Stimulated activated naive B cell treated with anti-CD40 and anti-IgM and Interleukin-4, amounts not matched to agents 10 μg/mL and 1 μg/mL and 100 μg/mL, for 72 hours (primary cell): ENCODE data around the gene ADAM12.

Source experiments
- ATAC-seq, 2 donors: fragments of 150-1000 bp; cut with Tn5 transposase; replicated peaks; 2 replicates each; pipeline ENCODE4 v1.10.0; 2021; ENCODE audit warnings: moderate library complexity in 1 of 2
- DNase-seq: peaks from one replicate; pipeline ENCODE4 v3.0.0; 2021
- H3K27ac Mint-ChIP-seq: one replicate; pipeline ENCODE4 v1.8.0; 2022; ENCODE audit warnings: mild to moderate bottlenecking, mixed read lengths
- H3K27me3 Mint-ChIP-seq, 2 donors: one replicate each; pipeline ENCODE4 v1.8.0; 2022; ENCODE audit warnings: mixed read lengths in 2 of 2
- H3K36me3 Mint-ChIP-seq, 2 donors: one replicate each; pipeline ENCODE4 v1.8.0; 2022; ENCODE audit warnings: mixed read lengths in 2 of 2, mild to moderate bottlenecking in 1 of 2
- H3K4me1 Mint-ChIP-seq, 2 donors: one replicate each; pipeline ENCODE4 v1.8.0; 2022; ENCODE audit warnings: mixed read lengths in 2 of 2, mild to moderate bottlenecking in 1 of 2
- H3K4me3 Mint-ChIP-seq, 2 donors: one replicate each; pipeline ENCODE4 v1.8.0; 2022; ENCODE audit warnings: mild to moderate bottlenecking in 2 of 2, mixed read lengths in 2 of 2, moderate library complexity in 1 of 2
- H3K9me3 Mint-ChIP-seq, 2 donors: one replicate each; pipeline ENCODE4 v1.8.0; 2022; ENCODE audit warnings: mixed read lengths in 2 of 2, mild to moderate bottlenecking in 1 of 2

The ADAM12 gene

DNA sequence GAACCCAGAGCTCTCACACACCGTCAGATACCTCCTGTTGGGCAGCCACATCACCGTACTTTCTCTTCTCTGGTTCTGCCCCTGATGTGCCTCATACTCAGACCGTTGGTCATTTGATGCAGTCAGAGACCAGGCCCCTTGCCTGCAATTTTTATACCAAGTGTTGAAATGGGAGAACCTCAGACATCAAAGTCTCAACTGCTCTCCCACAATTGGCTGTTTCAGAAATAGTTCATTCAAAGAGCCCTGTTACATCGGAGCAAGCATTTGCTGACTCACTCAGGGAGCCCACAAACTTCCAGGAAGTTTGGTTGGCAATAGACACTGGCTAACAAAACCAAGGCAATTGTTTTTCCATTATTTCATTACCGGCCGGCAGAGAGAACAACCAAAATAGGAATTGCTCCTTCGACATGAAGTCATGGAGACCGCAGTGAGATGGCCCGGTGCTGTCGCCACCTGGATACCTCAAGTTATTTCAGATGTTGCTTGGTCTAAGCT lies 33.5 kb upstream of the ADAM12 start:
- Mint-ChIP-seq H3K27ac (no peak overlapping the region), H3K27me3 (peaks cover 0 to 10% of the 10 kb centered on the region in 2 donors), H3K4me1 (no peaks in the 10 kb centered on the region), H3K4me3 (no peak overlapping the region), H3K9me3 (peaks cover 19 to 24% of the 10 kb centered on the region in 2 donors), H3K36me3 (no peaks in the 10 kb centered on the region)
- ATAC-seq = no peak
- DNase-seq = no peak

DNA sequence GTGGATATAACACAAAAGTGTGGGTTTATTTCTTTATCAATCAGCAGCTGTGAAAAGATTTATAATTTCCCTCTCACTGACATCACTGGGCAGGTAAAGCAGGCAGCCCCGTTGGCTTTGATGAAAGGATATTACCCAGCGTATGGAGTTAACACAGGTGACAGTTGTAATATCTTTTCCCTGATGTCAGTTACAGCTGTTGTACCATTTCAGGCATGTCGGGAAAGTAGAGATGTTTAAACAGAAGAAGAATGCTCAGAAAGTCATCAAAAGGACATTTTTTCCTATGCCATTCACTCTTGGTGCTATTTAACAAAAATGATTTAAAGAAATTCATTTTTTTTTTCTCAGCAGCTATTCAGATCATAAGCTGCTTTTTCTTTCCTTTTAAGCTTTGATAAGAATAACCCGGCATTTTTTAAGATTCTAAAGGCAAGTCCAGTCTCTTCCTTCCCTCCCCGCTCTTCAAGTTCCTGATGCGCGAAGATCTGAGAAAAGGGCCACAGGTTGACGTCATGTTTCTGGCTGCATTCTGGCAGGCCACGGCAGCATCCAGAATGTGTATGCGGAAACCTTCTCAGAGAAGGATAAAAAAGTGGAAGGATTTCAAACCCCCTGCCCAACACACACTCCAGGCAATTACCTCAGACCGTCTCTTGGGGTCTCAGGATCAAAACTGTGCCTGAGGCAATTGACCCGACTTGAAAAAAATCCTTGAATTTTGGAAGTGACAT lies 32.5 kb upstream of the ADAM12 start:
- H3K4me1 Mint-ChIP-seq = no peaks in the 10 kb centered on the region
- peaks cover 0 to 10% of the 10 kb centered on the region in 2 donors for H3K27me3 Mint-ChIP-seq
- no peak for DNase-seq
- no peak overlapping the region for H3K4me3 Mint-ChIP-seq
- H3K9me3 Mint-ChIP-seq = peaks cover 22 to 24% of the 10 kb centered on the region in 2 donors
- no peak for ATAC-seq
- no peak overlapping the region for H3K27ac Mint-ChIP-seq
- H3K36me3 Mint-ChIP-seq = no peaks in the 10 kb centered on the region

DNA sequence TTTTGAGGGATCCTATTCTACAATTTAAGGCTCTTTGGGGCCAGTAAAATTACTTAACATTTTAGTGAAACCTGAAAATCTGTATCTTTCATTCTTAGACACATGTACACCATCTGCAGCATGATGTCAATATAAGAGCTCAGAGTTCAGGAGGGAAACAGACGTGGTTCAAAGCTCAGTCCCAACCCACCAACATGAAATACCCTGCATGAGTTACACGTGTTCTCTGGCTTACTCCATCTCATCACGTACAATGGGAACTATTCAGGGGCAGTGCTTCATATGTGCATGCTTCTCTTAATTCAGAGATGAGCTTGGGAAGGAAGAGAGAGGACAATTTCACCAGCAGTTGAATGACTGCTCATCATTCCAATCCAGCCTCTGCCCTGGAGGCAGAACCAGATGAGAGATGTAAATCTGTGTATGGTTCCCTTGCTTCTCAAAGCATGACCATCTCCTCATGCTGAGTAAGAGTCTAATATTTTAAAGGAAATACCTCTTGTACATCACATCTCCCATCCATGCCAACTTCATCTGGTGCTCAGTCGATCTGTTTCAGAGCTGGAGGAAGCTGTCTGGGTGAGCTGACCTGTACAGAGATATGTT lies 29.0 kb upstream of the ADAM12 start:
- Mint-ChIP-seq H3K36me3 (no peaks in the 10 kb centered on the region), H3K4me3 (no peak overlapping the region), H3K27me3 (peaks cover 0 to 10% of the 10 kb centered on the region in 2 donors), H3K4me1 (no peaks in the 10 kb centered on the region), H3K27ac (no peak overlapping the region), H3K9me3 (peaks cover 8 to 13% of the 10 kb centered on the region in 2 donors)
- no peak for ATAC-seq
- DNase-seq = no peak

DNA sequence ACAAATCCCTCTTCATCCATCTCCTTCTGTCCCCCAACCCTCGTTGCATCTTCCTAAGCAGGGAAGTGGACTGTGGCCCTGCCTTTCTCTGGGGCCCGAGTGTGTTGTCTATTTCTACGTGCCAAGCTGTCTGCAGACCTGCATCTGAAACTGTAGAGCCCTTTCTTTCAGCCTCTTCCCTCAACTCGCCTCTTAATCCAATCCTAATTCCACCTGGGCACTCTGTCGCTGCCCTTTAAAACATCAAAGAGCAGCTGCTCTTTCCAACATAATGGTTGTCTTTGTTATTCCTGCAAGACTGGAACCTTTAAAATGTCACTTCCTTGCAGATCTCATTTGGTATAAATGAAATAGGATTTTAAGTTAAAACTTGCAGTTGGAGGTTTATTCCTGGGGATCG lies 21.5 kb upstream of the ADAM12 start:
- Mint-ChIP-seq H3K27ac (no peak overlapping the region), H3K4me3 (no peak overlapping the region), H3K4me1 (peaks cover 0 to 11% of the 10 kb centered on the region in 2 donors), H3K36me3 (no peaks in the 10 kb centered on the region), H3K9me3 (no peaks in the 10 kb centered on the region), H3K27me3 (peaks cover 0 to 12% of the 10 kb centered on the region in 2 donors)
- DNase-seq (no peak), ATAC-seq (no peak)

DNA sequence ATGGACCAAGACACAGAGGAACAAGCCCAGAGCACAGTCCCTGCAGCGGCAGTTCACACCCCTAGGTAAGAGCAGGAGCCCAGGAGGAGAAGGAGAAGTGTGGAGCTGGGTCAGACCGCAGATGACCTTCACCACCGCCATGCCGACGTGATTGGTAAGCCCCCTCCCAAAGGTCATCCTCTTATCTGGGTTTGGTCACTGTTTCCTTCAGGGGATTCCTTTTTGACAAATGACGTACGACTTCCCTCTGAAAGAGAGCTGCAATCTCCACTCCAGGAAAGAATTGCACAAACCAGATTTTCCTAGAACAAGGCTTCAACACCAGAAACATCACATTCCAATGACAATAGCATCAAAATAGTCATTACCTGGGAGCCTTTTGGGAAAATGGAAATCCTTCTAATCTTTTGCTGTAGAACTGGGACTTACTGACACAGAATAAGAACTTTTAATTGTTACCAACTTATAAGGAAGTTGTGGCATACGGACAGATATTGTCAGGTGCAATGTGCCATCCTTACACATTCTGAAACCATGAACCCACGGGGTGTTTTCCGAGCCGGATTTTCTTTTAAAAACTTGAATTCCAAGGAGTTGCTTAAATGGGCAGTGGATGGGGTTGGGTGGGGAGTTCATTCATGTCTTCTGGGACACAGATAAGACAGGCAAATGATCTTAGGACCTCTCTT lies 20.8 kb upstream of the ADAM12 start:
- H3K4me3 Mint-ChIP-seq = peak overlapping the region in 1 of 2 donors; percentile 35
- H3K27me3 Mint-ChIP-seq = peaks cover 0 to 12% of the 10 kb centered on the region in 2 donors
- peaks cover 0 to 11% of the 10 kb centered on the region in 2 donors for H3K4me1 Mint-ChIP-seq
- no peaks in the 10 kb centered on the region for H3K9me3 Mint-ChIP-seq
- peak; percentile 91 to 92 for ATAC-seq
- H3K36me3 Mint-ChIP-seq = no peaks in the 10 kb centered on the region
- H3K27ac Mint-ChIP-seq = no peak overlapping the region
- peak; percentile 28 for DNase-seq

DNA sequence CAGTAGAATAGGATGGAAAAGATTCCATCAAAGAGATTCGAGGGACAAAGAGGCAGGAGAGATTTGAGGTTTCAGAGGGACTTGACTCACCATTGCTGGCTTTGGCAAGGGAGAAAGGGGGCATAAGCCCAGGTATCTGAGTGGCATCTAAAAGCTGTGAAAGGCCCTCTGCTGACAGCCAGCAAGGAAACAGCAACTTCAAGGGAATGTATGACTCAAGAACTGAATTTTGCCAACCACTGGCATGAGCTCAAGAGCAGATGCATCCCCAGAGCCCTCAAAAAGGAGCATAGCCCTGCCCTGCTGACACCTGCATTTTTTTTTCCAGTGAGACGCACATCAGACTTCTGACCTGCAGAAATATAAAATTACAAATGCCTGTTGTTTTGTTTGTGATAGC lies 19.6 kb upstream of the ADAM12 start:
- H3K9me3 Mint-ChIP-seq = no peaks in the 10 kb centered on the region
- DNase-seq (no peak), ATAC-seq (no peak)
- no peaks in the 10 kb centered on the region for H3K36me3 Mint-ChIP-seq
- peaks cover 0 to 12% of the 10 kb centered on the region in 2 donors for H3K27me3 Mint-ChIP-seq
- peaks cover 0 to 11% of the 10 kb centered on the region in 2 donors for H3K4me1 Mint-ChIP-seq
- no peak overlapping the region for H3K4me3 Mint-ChIP-seq
- H3K27ac Mint-ChIP-seq = no peak overlapping the region

DNA sequence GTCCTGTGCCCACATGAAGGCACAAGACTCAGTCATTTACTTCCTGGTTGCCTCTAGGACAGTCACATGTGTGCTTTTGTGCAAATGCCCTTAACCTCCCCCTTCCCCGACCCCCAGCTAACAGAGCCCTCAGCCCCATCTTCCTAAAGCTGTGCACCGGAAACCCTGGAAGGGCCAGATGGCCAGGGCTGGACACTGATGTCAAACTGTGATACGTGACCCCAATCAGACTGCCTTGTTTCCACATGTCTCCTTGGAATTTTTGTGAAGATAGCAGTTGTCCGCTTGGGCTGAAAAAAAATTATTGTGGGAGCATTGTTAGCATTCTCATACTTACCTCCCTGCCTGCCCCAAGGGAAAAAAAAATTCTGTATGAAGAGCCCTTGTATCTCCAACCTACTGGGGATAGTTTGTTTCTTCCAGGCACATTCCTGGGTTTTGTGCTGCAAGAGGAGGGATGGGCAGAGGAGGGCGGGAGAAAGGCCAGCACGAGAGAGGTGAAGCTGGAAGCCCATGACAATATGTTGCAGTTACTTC lies 17.0 kb upstream of the ADAM12 start:
- peaks cover 7 to 17% of the 10 kb centered on the region in 2 donors for H3K27me3 Mint-ChIP-seq

DNA sequence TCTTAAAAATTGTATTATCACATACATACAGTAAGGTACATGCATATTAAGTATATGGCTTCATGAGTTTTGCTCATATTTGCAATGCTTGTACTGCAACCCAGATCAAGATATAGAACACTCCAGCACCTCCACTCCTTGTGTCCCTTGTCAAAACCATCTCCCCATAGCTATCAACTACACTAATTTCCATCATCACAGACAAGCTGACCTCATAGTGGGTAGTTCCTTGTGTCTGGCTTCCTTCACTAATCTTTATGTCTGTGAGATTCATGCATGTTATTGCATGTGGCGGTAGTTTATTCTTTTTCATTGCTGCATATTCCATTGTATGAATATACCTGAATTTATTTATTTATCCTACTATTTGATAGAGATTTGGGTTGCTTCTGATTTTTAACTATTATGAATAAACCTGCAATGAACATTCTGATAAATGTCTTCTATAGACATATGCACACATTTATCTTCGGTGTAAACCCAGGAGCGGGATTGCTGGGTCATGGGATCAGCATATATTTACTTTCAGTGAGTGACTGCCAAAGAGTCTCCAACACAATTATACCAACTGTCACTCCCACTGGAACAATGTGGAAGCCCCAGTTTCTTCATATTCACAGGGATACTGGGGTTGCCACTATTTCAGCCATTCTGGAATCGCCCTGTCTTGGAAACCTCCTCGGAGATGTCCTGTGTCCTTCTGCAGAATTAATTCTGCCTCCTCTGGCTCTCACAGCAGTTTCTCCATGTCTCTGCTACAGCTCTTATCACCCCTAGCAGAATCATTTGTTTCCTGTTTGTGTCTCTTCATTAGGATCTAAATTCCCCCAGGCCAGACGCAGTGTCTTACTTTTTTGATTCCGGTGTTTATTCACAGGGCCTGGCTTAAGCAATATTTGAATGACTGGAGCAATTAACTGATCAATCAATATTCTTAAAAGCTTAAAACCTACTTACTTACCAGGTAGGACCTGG lies 14.7 kb upstream of the ADAM12 start:
- Mint-ChIP-seq H3K36me3 (no peaks in the 10 kb centered on the region), H3K27ac (no peak overlapping the region), H3K27me3 (peaks cover 7 to 12% of the 10 kb centered on the region in 2 donors), H3K9me3 (no peaks in the 10 kb centered on the region), H3K4me1 (no peaks in the 10 kb centered on the region), H3K4me3 (no peak overlapping the region)
- ATAC-seq = no peak
- DNase-seq = no peak

More for the DNA sequence above, 17.0 kb upstream of the ADAM12 start:
- ATAC-seq (no peak), DNase-seq (no peak)
- Mint-ChIP-seq H3K9me3 (no peaks in the 10 kb centered on the region), H3K36me3 (no peaks in the 10 kb centered on the region), H3K27ac (no peak overlapping the region), H3K4me1 (peaks cover 0 to 11% of the 10 kb centered on the region in 2 donors), H3K4me3 (no peak overlapping the region)

DNA sequence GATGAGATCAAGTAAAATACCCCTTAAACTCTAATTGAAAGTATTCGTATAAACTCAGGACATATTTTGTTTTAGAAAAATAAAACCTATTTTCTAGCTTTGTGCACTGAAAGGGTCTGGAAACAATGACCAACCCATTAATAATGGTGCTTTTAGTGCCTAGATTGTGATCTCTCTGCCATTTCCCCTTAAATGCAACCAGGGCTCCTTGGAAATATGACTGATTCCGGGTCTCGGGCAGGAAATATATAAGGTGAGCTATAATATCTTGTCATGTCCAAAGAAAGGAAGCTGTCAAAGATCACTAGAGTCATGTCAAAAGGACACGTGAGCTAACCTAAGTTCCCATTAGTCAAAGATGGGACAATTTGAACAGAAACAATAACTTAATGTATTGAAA lies 12.4 kb upstream of the ADAM12 start:
- no peak for ATAC-seq
- Mint-ChIP-seq H3K27ac (no peak overlapping the region), H3K4me1 (no peaks in the 10 kb centered on the region), H3K4me3 (no peak overlapping the region), H3K27me3 (peaks cover 10 to 11% of the 10 kb centered on the region in 2 donors), H3K9me3 (peaks cover 4% of the 10 kb centered on the region in 2 donors), H3K36me3 (no peaks in the 10 kb centered on the region)
- DNase-seq = no peak

DNA sequence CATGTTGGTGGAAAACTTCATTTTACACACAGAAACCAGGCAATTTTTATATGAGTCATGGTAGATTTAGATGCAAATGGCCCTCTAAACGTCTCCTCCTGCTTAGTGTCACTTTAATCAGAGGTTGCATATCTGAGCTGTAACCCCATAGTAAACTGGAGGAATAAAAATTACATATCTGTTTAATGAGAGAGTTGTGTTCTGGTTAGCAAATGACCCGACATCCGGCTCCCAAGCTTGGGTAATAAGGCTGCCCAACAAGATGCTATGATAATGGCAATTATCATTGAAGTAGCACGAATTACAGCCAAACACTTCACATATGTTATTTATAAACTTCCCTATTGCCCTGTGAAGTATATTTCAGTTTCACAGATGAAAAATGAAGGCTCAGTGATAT lies 10.6 kb upstream of the ADAM12 start:
- Mint-ChIP-seq H3K36me3 (no peaks in the 10 kb centered on the region), H3K27me3 (peaks cover 5 to 11% of the 10 kb centered on the region in 2 donors), H3K4me3 (no peak overlapping the region), H3K9me3 (peaks cover 4% of the 10 kb centered on the region in 2 donors), H3K27ac (no peak overlapping the region), H3K4me1 (no peaks in the 10 kb centered on the region)
- ATAC-seq = no peak
- no peak for DNase-seq

DNA sequence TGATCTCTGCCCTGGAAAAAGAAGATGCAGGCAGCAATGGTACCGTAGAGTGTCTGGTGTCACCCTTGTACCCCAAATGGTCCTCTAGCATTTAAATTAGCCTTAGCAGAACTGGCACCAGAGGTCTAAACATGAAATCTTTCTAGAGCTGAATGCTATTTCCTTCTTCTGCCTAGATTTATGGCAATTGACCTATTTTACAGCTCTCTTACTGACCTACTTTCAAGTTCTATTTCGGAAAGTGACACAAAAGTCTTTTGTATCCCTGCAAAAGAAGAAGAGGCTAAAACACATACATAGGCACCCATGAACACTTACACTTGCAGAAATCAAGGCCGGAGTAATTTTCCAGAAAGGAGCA lies 10.1 kb upstream of the ADAM12 start:
- peaks cover 5 to 11% of the 10 kb centered on the region in 2 donors for H3K27me3 Mint-ChIP-seq
- H3K9me3 Mint-ChIP-seq = peaks cover 4 to 6% of the 10 kb centered on the region in 2 donors
- no peak overlapping the region for H3K27ac Mint-ChIP-seq
- no peaks in the 10 kb centered on the region for H3K4me1 Mint-ChIP-seq
- DNase-seq (no peak), ATAC-seq (no peak)
- no peak overlapping the region for H3K4me3 Mint-ChIP-seq
- no peaks in the 10 kb centered on the region for H3K36me3 Mint-ChIP-seq

DNA sequence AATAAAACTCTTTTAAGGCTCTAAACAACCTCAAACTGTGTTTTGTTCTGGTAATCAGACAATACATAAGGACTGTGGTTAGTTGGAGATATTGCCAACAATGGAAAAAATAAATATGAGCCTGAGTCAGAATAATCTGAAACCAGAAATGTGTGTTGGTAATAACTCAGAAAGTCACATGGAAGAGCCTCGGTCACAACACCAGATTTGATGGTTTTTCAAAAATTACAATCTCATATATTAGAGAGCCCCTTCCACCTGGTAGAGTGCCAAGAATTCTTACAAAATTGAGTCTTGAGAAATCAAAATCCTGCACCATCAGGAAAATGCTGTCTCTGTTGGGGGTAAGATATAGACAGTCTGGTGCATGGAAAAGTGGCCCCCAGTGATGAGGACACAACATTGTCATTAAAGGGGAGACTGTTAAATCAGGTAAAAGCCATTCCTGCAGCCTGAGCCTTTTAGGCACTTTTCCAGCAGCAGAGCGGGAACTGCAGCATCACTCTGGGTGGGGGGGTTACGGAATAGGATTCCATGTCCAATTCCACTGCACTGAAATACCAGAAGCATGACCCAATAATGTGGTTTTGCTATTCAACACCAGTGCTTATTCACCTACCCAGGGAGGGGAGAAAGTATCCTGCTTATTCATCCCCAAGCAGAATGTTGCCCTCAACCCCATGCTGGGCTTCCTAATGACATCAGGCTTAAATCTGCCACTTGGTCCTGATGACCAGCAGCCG lies 9.5 kb upstream of the ADAM12 start:
- Mint-ChIP-seq H3K4me3 (no peak overlapping the region), H3K9me3 (peaks cover 4 to 7% of the 10 kb centered on the region in 2 donors), H3K36me3 (no peaks in the 10 kb centered on the region), H3K4me1 (no peaks in the 10 kb centered on the region), H3K27ac (no peak overlapping the region), H3K27me3 (peaks cover 5 to 11% of the 10 kb centered on the region in 2 donors)
- DNase-seq (no peak), ATAC-seq (no peak)

DNA sequence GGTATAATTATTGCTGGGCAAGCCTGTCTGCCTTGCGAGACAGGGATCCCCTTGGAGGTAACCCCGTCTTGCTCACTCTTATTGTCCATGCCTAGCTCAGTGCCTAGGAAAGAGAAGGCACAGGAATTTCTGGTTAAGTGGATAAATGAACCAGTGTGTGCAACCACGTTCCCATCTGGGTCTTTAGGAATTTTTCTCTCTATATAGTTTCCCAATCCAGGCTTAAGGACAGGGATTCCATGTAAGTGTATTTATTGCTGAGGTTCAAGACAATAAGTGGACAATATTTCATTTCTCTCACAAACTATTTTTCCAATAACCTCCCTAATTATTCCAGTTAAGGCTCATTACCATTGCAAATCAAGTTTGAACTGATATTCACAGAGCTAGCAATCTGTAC lies 8.9 kb upstream of the ADAM12 start:
- ATAC-seq (no peak), DNase-seq (no peak)
- Mint-ChIP-seq H3K4me3 (no peak overlapping the region), H3K27me3 (peaks cover 5 to 11% of the 10 kb centered on the region in 2 donors), H3K36me3 (no peaks in the 10 kb centered on the region), H3K4me1 (no peaks in the 10 kb centered on the region), H3K9me3 (peaks cover 6 to 7% of the 10 kb centered on the region in 2 donors), H3K27ac (no peak overlapping the region)
